HG03135 (cell line): Measurements from ENCODE around the gene CATSPERD.
"Not testable (repeated sequence)": the region's sequence is repeated elsewhere in the genome, so short reads cannot be mapped to it uniquely, and the experiment has no call there.

Source experiments
- ATAC-seq: cut with Tn5 transposase; IDR thresholded peaks from one replicate; pipeline ENCODE4 v1.9.1; 2021; ENCODE audit warnings: mild to moderate bottlenecking, moderate library complexity; ENCODE audit not compliant: unreplicated experiment

The CATSPERD gene

GRCh38 chr19:5684694-5685430, 35.6 kb upstream of the CATSPERD start:
- ATAC-seq = no peak

GRCh38 chr19:5686326-5686646, 34.2 kb upstream of the CATSPERD start:
- no peak for ATAC-seq

- peak; percentile 47 for ATAC-seq
Observed at GRCh38 chr19:5686647-5687359, 33.6 kb upstream of the CATSPERD start.

- ATAC-seq = no peak
Observed at GRCh38 chr19:5687360-5688198, 32.9 kb upstream of the CATSPERD start.

- not testable (repeated sequence) for ATAC-seq
Observed at GRCh38 chr19:5688262-5688881, 32.1 kb upstream of the CATSPERD start.

GRCh38 chr19:5690125-5690954, 30.1 kb upstream of the CATSPERD start, which contains the start of gene RPL36:
RPL36 (plus strand) TSS chr19:5690295; CDS start chr19:5690508, 213 bp downstream.
- peak; percentile 39 for ATAC-seq

- no peak for ATAC-seq
Observed at GRCh38 chr19:5690955-5691821, 29.2 kb upstream of the CATSPERD start.

GRCh38 chr19:5691822-5692722, 28.4 kb upstream of the CATSPERD start:
- ATAC-seq = no peak

GRCh38 chr19:5692723-5693194, 27.7 kb upstream of the CATSPERD start:
- ATAC-seq = no peak

- ATAC-seq = no peak
Observed at GRCh38 chr19:5693195-5694166, 27.0 kb upstream of the CATSPERD start.

GRCh38 chr19:5694167-5694955, 26.1 kb upstream of the CATSPERD start:
- ATAC-seq = no peak

GRCh38 chr19:5694956-5695648, 25.3 kb upstream of the CATSPERD start:
- no peak for ATAC-seq

GRCh38 chr19:5695649-5696195, 24.7 kb upstream of the CATSPERD start:
- ATAC-seq = no peak

- no peak for ATAC-seq
Observed at GRCh38 chr19:5696196-5697021, 24.0 kb upstream of the CATSPERD start.
